ENCODE measurements around the gene PEPD. TPM values are rescaled to one million over a fixed set of nuclear protein-coding genes. Genes with fewer than 3 reads are reported as not detected.

The PEPD gene
- total and polyA plus RNA-seq, 10 of the 15 experiments (the other 5 are each of a cell fraction or from before 2014, with no cell fraction given): 1.4 to 52.0 (median 20.2) TPM

- no peak for TF ChIP-seq PRDM15 (CRISPR knock-in tag; IDR thresholded peaks at IDR 0.05)
- TF ChIP-seq JUND (IDR thresholded peaks at IDR 0.05; ENCODE audit: low read depth, low read length): no peak
- peak; percentile 82 to 90 for TF ChIP-seq BHLHE40 (IDR thresholded peaks at IDR 0.05; ENCODE audit: borderline replicate concordance in 1 of 2, low read depth in 2 of 2, low read length in 1 of 2)
- TF ChIP-seq POLR2A (IDR thresholded peaks at IDR 0.05; ENCODE audit: low read depth, low read length): peak; percentile 95
- no peak for TF ChIP-seq JUNB (IDR thresholded peaks at IDR 0.05)
- no peak for TF ChIP-seq CEBPB (IDR thresholded peaks at IDR 0.05; ENCODE audit: borderline replicate concordance in 1 of 2, low read depth in 2 of 2, low read length in 2 of 2)
- TF ChIP-seq RCOR1 (conservative IDR thresholded peaks at IDR 0.05; ENCODE audit: low read depth, low read length): no peak
- TF ChIP-seq EP300 (IDR thresholded peaks at IDR 0.05; ENCODE audit: borderline replicate concordance in 1 of 2, control insufficient read depth in 1 of 2, low read depth in 2 of 2, low read length in 2 of 2): no peak
- TF ChIP-seq RB1 (IDR thresholded peaks at IDR 0.05; ENCODE audit: borderline replicate concordance): no peak
- TF ChIP-seq SMAD5 (IDR thresholded peaks at IDR 0.05; ENCODE audit: low read depth): no peak
- no peak for TF ChIP-seq MYC (IDR thresholded peaks at IDR 0.05; ENCODE audit: insufficient read depth, insufficient read length, insufficient replicate concordance, low read length, severe bottlenecking)
- no peak; the same call in 1 of the 2 replicates for TF ChIP-seq HDAC2 (IDR thresholded peaks at IDR 0.05)
- TF ChIP-seq BCL11A (IDR thresholded peaks at IDR 0.05; ENCODE audit: low read depth, low read length): no peak
- TF ChIP-seq HCFC1 (IDR thresholded peaks at IDR 0.05; ENCODE audit: low read length): peak; percentile 69
- TF ChIP-seq FOS (IDR thresholded peaks at IDR 0.05; ENCODE audit: borderline replicate concordance, extremely low read depth, insufficient read length): peak; percentile 16
- TF ChIP-seq RAD51 (IDR thresholded peaks at IDR 0.05): peak; percentile 97
- TF ChIP-seq SIN3A (IDR thresholded peaks at IDR 0.05; ENCODE audit: low read depth, low read length): peak; percentile 97
- TF ChIP-seq ATF7 (IDR thresholded peaks at IDR 0.05; ENCODE audit: low read depth): no peak
- TF ChIP-seq E2F8 (IDR thresholded peaks at IDR 0.05; ENCODE audit: low read depth, partially characterized antibody): no peak
- no peak for TF ChIP-seq CBFB (IDR thresholded peaks at IDR 0.05; ENCODE audit: low read depth)
- no peak for TF ChIP-seq CTCF (IDR thresholded peaks at IDR 0.05 in 2 of 3, conservative IDR thresholded peaks at IDR 0.05 in 1 of 3; ENCODE audit: control insufficient read depth in 2 of 3, extremely low read depth in 1 of 3, insufficient read depth in 1 of 3, low read depth in 3 of 3, low read length in 3 of 3)
- TF ChIP-seq KLF5 (IDR thresholded peaks at IDR 0.05; ENCODE audit: partially characterized antibody): no peak
These were observed at the start of gene PEPD (continued) for GRCh38 chr19:33521480-33522370.
